H7 (cell line): ENCODE measurements around the gene EAF1. TPM values are rescaled to one million over a fixed set of nuclear protein-coding genes. Genes with fewer than 3 reads are reported as not detected.
"Not testable (repeated sequence)": the region's sequence is repeated elsewhere in the genome, so short reads cannot be mapped to it uniquely, and the experiment has no call there.

Experiments used
- DNase-seq: peaks from one replicate; pipeline ENCODE4 v3.0.0; 2012
- H3K27me3 ChIP-seq: 2 replicates; pipeline ENCODE4 v1.6.0; 2011; ENCODE audit warnings: mild to moderate bottlenecking, low read length; ENCODE audit not compliant: control insufficient read depth, insufficient read depth
- H3K36me3 ChIP-seq: replicated peaks from 2 replicates; pipeline ENCODE4 v1.5.1; 2011; ENCODE audit warnings: low read length; ENCODE audit not compliant: control insufficient read depth, insufficient read depth
- H3K4me3 ChIP-seq: 2 replicates; pipeline ENCODE4 v1.5.1; 2011; ENCODE audit warnings: low read depth, mild to moderate bottlenecking, control low read depth, low read length, moderate library complexity; ENCODE audit not compliant: insufficient read depth
- total RNA-seq: library from RNA; depleted of rRNA; stranded (reverse); fragments of >200 nt; shearing (Covaris generic); gene quantifications from 2 replicates; pipeline ENCODE4 v1.2.3, GENCODE V29; 2014

Gene EAF1
- total RNA-seq, 1 experiment from 2014 or later = 25.7 TPM

- DNase-seq, H3K4me3 ChIP-seq, H3K36me3 ChIP-seq, H3K27me3 ChIP-seq: not testable (repeated sequence)
These were observed 34.1 kb upstream of the EAF1 start for GRCh38 chr3:15393252-15393651.

- not testable (repeated sequence) for H3K4me3 ChIP-seq, H3K27me3 ChIP-seq, H3K36me3 ChIP-seq
- peak; percentile 31 for DNase-seq
These were observed 28.7 kb upstream of the EAF1 start for GRCh38 chr3:15398731-15399133.

GRCh38 chr3:15399970-15400369 is 27.4 kb upstream of the EAF1 start:
- H3K4me3 ChIP-seq = no peak overlapping the region
- H3K36me3 ChIP-seq = no peaks in the 10 kb centered on the region
- no peak for DNase-seq
- no peaks in the 10 kb centered on the region for H3K27me3 ChIP-seq

GRCh38 chr3:15401936-15402335 is 25.5 kb upstream of the EAF1 start:
- Histone ChIP-seq H3K27me3 (no peaks in the 10 kb centered on the region), H3K36me3 (no peaks in the 10 kb centered on the region)
- no peak for DNase-seq

GRCh38 chr3:15403495-15403894 is 23.9 kb upstream of the EAF1 start:
- H3K36me3 ChIP-seq = no peaks in the 10 kb centered on the region
- no peak for DNase-seq
- H3K27me3 ChIP-seq = no peaks in the 10 kb centered on the region
- H3K4me3 ChIP-seq = no peak overlapping the region

More at GRCh38 chr3:15401936-15402335, 25.5 kb upstream of the EAF1 start:
- H3K4me3 ChIP-seq = no peak overlapping the region

DNA sequence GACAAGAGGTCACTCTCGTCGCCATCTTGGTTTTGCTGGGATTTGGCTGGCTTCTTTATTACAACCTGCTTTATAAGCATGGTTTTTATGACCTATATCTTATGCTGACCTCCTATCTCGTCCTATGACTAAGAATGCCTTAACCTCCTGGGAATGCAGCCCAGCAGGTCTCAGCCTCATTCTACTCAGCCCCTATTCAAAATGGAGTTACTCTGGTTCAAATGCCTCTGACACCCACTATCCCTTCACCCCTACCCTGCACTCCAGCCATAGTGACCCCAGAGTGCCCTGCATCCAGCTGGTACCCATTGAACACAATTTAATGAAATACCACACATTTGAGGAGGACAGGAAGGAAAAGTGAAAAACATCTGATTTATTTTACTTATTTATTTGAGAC is 23.4 kb upstream of the EAF1 start:
- Histone ChIP-seq H3K4me3 (no peak overlapping the region), H3K27me3 (no peaks in the 10 kb centered on the region), H3K36me3 (no peaks in the 10 kb centered on the region)
- no peak for DNase-seq

- no peak for DNase-seq
- Histone ChIP-seq H3K36me3 (no peaks in the 10 kb centered on the region), H3K27me3 (no peaks in the 10 kb centered on the region), H3K4me3 (no peak overlapping the region)
These were observed 22.6 kb upstream of the EAF1 start for GRCh38 chr3:15404767-15405166.

- Histone ChIP-seq H3K36me3 (no peaks in the 10 kb centered on the region), H3K4me3 (no peak overlapping the region), H3K27me3 (no peaks in the 10 kb centered on the region)
- peak; percentile 52 for DNase-seq
These were observed 21.8 kb upstream of the EAF1 start for GRCh38 chr3:15405448-15406050.

GRCh38 chr3:15409239-15409638 is 18.2 kb upstream of the EAF1 start:
- no peaks in the 10 kb centered on the region for H3K27me3 ChIP-seq
- H3K4me3 ChIP-seq = no peak overlapping the region
- no peak for DNase-seq
- peaks cover 4% of the 10 kb centered on the region for H3K36me3 ChIP-seq

DNA sequence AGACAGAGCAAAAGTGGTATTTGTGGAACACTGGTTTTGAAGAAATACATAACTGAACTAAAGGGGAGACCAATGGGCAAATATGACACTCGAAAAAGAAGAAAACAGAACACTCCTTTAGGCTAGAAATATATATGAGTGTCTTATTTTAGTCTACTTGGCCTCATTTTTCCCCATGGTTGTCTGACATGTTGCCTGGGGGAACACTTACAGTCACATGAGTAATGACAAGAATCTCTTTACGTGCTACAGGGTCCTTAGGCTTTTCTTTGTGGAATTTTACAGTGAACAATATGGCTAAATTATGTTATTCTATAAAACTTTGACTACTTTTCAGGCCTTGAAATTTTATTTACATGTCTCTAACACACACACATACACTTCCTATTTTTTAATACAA is 17.6 kb upstream of the EAF1 start:
- Histone ChIP-seq H3K36me3 (peaks cover 6% of the 10 kb centered on the region), H3K27me3 (no peaks in the 10 kb centered on the region), H3K4me3 (no peak overlapping the region)
- DNase-seq = no peak

DNA sequence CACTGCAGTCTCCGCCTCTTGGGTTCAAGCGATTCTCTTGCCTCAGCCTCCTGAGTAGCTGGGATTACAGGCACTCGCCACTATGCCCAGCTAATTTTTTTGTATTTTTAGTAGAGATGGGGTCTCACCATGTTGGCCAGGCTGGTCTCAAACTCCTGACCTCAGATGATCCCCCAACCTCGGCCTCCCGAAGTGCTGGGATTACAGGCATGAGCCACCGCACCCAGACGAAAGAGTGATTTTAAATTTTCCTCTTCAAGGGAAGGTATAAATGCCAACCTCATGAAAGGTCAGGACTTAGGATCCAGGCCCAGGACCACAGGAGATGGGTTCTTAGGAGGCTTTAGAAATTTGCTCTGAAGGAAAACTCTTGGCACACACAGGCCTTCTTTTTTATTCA is 16.4 kb upstream of the EAF1 start:
- H3K4me3 ChIP-seq, H3K27me3 ChIP-seq, DNase-seq: not testable (repeated sequence)
- H3K36me3 ChIP-seq = peaks cover 12% of the 10 kb centered on the region

GRCh38 chr3:15420871-15421270 is 6.5 kb upstream of the EAF1 start:
- H3K27me3 ChIP-seq = no peaks in the 10 kb centered on the region
- peaks cover 3% of the 10 kb centered on the region for H3K36me3 ChIP-seq
- no peak for DNase-seq
- H3K4me3 ChIP-seq = no peak overlapping the region

GRCh38 chr3:15426579-15427118 is 749 bp upstream of the EAF1 start:
- no peak for DNase-seq
- peak overlapping the region; percentile 90 for H3K4me3 ChIP-seq
- no peaks in the 10 kb centered on the region for H3K27me3 ChIP-seq
- peaks cover 10% of the 10 kb centered on the region for H3K36me3 ChIP-seq

- DNase-seq = peak; percentile 57
These were observed 583 bp downstream of the EAF1 start for GRCh38 chr3:15427981-15428380.

GRCh38 chr3:15428539-15428938 is 1.1 kb downstream of the EAF1 start:
- H3K27me3 ChIP-seq = no peaks in the 10 kb centered on the region
- DNase-seq = no peak
- peaks cover 9% of the 10 kb centered on the region for H3K36me3 ChIP-seq
- peak overlapping the region; percentile 90 for H3K4me3 ChIP-seq

More at GRCh38 chr3:15427981-15428380, 583 bp downstream of the EAF1 start:
- Histone ChIP-seq H3K36me3 (peaks cover 11% of the 10 kb centered on the region), H3K27me3 (no peaks in the 10 kb centered on the region), H3K4me3 (peak overlapping the region; percentile 90)

DNA sequence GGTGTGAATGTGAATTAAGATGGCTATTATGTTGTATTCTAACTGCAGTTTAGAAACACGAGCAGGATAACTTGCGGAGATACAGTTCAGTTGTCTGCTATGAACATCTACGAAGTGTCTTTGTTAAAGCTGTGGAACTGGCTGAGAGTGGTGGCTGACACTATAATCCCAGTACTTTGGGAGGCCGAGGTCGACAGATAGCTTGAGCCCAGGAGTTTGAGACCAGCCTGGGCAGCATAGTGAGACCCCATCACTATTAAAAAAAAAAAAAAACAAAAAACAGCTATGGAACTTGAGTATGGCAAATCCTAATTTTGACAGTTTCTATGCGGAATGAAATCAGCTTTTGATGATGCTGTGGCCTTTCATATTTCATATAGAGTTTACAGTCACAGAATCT is 1.7 kb downstream of the EAF1 start:
- Histone ChIP-seq H3K4me3 (no peak overlapping the region), H3K36me3 (peaks cover 9% of the 10 kb centered on the region), H3K27me3 (no peaks in the 10 kb centered on the region)
- DNase-seq = no peak
